K562 (cell line): ENCODE results near the gene MRPS26. TPM values are rescaled to one million over a fixed set of nuclear protein-coding genes. Genes with fewer than 3 reads are reported as not detected.

ENCODE experiments used
- CBX1 ChIP-seq: sonication (generic); IDR thresholded peaks from 2 replicates; pipeline ENCODE4 v1.6.1; 2016; ENCODE audit warnings: antibody characterized with exemption, low read depth, mild to moderate bottlenecking
- CHD4 ChIP-seq: fragments of 200-600 bp; sonication (generic); IDR thresholded peaks from 3 replicates; pipeline ENCODE4 v1.6.1; 2012; ENCODE audit warnings: low read depth, mild to moderate bottlenecking, mixed read lengths, low read length, inconsistent platforms; ENCODE audit not compliant: insufficient read depth, insufficient replicate concordance, poor library complexity, severe bottlenecking
- HCFC1 ChIP-seq: IDR thresholded peaks from 2 replicates; pipeline ENCODE4 v1.6.1; 2012; ENCODE audit warnings: low read depth, low read length, improper control_type of control experiment
- HMG20B ChIP-seq: fragments of 250-450 bp; sonication (Bioruptor Pico); IDR thresholded peaks from 2 replicates; pipeline ENCODE4 v1.5.0; 2021; ENCODE audit warnings: mild to moderate bottlenecking
- HNRNPH1 ChIP-seq: fragments of 200-400 bp; formaldehyde crosslinking; optimal IDR thresholded peaks from 2 replicates; pipeline ENCODE3; 2017; ENCODE audit warnings: low read depth, mild to moderate bottlenecking, low read length, moderate library complexity
- KDM1A ChIP-seq, 2 experiments: fragments of 450-650 bp; IDR thresholded peaks; 2 replicates each; pipeline ENCODE4 v1.6.1; 2016; ENCODE audit warnings: mild to moderate bottlenecking in 2 of 2
- MEF2A ChIP-seq: IDR thresholded peaks from 2 replicates; pipeline ENCODE4 v1.6.1; 2011; ENCODE audit warnings: low read depth, mild to moderate bottlenecking, low read length, moderate library complexity; ENCODE audit not compliant: control insufficient read depth
- NFXL1 ChIP-seq: fragments of 450-650 bp; formaldehyde crosslinking; IDR thresholded peaks from 2 replicates; pipeline ENCODE4 v1.4.0; 2021; ENCODE audit warnings: mild to moderate bottlenecking
- TOE1 ChIP-seq, 2 experiments: fragments of 450-650 bp in 1 of 2; sonication (generic) in 1 of 2; formaldehyde crosslinking in 1 of 2; IDR thresholded peaks; 2 replicates each; pipeline versions ENCODE4 v1.7.1 to v1.8.0; 2016 to 2022; ENCODE audit warnings: borderline replicate concordance in 2 of 2, mild to moderate bottlenecking in 2 of 2, antibody characterized with exemption in 1 of 2, inconsistent platforms in 1 of 2, low read depth in 1 of 2, missing genetic modification reagents in 1 of 2, moderate library complexity in 1 of 2
- ZFP1 ChIP-seq: fragments of 450-650 bp; formaldehyde crosslinking; IDR thresholded peaks from 2 replicates; pipeline ENCODE4 v1.4.0; 2020; ENCODE audit warnings: mild to moderate bottlenecking, mixed read lengths
- polyA plus RNA-seq, 8 experiments: library from polyadenylated mRNA; depleted of rRNA in 4 of 8; stranded (reverse) in 5 of 8; unstranded in 3 of 8; fragments of >200 nt; fragmentation: Nextera tagmentation in 2 of 8; fragmentation: Illumina TruSeq in 1 of 8; extraction: Ambion mirVana in 2 of 8; extraction: Trizol in 1 of 8; gene quantifications; 2 replicates each; pipeline versions ENCODE4 v1.2.1 to v1.2.3, GENCODE V29; 2011 to 2014; ENCODE audit warnings: inconsistent platforms in 1 of 8, missing spikeins in 1 of 8
- total RNA-seq, 7 experiments: library from RNA; depleted of rRNA in 6 of 7; stranded (reverse); fragments of >200 nt in 6 of 7; fragmentation: Illumina TruSeq in 2 of 7; extraction: Trizol in 2 of 7; gene quantifications; 2 replicates each; pipeline versions ENCODE4 v1.2.1 to v1.2.3, GENCODE V29; 2011 to 2021; ENCODE audit warnings: low replicate concordance in 1 of 7
- TF ChIP-seq, protein P1 (sequence below), 2 experiments: fragments of 450-650 bp; IDR thresholded peaks; 2 replicates each; pipeline ENCODE4 v1.6.1; 2016; ENCODE audit warnings: mild to moderate bottlenecking in 2 of 2, borderline replicate concordance in 1 of 2, low read depth in 1 of 2, moderate library complexity in 1 of 2
- TF ChIP-seq, protein P2 (sequence below): fragments of 250-450 bp; sonication (Bioruptor Pico); IDR thresholded peaks from 2 replicates; pipeline ENCODE4 v1.8.0; 2021; ENCODE audit warnings: moderate library complexity, mild to moderate bottlenecking, inconsistent platforms
- TF ChIP-seq, protein P3 (sequence below): sonication (generic); formaldehyde crosslinking; IDR thresholded peaks from 2 replicates; pipeline ENCODE4 v1.8.0; 2022; ENCODE audit warnings: mild to moderate bottlenecking, missing genetic modification reagents

The MRPS26 gene
- total and polyA plus RNA-seq, 9 of the 15 experiments (the other 6 are each of a cell fraction or from before 2014, with no cell fraction given), result 2.7 to 70.5 (median 28.8) TPM

DNA sequence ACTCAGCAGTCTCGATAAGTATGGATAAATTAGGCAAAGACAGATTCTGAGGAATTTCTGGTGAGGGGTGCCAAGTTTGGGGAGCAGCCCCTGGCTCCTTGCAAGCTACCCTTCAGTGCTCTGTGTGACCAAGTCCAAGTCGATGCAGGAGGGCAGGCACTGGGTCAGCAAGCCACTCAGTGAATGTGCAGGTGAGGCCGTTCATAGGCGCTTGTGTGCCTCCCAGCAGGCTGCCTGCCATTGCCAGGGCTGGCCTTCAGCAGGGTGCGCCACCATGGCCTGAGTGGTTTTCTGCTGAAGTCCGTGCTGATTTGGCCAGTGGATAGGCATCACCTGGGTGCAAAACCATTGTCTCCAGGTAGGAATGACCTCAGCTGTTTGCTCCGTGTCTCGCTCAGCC, 5.8 kb upstream of the MRPS26 start (continued):
- TF ChIP-seq, protein P1, sequence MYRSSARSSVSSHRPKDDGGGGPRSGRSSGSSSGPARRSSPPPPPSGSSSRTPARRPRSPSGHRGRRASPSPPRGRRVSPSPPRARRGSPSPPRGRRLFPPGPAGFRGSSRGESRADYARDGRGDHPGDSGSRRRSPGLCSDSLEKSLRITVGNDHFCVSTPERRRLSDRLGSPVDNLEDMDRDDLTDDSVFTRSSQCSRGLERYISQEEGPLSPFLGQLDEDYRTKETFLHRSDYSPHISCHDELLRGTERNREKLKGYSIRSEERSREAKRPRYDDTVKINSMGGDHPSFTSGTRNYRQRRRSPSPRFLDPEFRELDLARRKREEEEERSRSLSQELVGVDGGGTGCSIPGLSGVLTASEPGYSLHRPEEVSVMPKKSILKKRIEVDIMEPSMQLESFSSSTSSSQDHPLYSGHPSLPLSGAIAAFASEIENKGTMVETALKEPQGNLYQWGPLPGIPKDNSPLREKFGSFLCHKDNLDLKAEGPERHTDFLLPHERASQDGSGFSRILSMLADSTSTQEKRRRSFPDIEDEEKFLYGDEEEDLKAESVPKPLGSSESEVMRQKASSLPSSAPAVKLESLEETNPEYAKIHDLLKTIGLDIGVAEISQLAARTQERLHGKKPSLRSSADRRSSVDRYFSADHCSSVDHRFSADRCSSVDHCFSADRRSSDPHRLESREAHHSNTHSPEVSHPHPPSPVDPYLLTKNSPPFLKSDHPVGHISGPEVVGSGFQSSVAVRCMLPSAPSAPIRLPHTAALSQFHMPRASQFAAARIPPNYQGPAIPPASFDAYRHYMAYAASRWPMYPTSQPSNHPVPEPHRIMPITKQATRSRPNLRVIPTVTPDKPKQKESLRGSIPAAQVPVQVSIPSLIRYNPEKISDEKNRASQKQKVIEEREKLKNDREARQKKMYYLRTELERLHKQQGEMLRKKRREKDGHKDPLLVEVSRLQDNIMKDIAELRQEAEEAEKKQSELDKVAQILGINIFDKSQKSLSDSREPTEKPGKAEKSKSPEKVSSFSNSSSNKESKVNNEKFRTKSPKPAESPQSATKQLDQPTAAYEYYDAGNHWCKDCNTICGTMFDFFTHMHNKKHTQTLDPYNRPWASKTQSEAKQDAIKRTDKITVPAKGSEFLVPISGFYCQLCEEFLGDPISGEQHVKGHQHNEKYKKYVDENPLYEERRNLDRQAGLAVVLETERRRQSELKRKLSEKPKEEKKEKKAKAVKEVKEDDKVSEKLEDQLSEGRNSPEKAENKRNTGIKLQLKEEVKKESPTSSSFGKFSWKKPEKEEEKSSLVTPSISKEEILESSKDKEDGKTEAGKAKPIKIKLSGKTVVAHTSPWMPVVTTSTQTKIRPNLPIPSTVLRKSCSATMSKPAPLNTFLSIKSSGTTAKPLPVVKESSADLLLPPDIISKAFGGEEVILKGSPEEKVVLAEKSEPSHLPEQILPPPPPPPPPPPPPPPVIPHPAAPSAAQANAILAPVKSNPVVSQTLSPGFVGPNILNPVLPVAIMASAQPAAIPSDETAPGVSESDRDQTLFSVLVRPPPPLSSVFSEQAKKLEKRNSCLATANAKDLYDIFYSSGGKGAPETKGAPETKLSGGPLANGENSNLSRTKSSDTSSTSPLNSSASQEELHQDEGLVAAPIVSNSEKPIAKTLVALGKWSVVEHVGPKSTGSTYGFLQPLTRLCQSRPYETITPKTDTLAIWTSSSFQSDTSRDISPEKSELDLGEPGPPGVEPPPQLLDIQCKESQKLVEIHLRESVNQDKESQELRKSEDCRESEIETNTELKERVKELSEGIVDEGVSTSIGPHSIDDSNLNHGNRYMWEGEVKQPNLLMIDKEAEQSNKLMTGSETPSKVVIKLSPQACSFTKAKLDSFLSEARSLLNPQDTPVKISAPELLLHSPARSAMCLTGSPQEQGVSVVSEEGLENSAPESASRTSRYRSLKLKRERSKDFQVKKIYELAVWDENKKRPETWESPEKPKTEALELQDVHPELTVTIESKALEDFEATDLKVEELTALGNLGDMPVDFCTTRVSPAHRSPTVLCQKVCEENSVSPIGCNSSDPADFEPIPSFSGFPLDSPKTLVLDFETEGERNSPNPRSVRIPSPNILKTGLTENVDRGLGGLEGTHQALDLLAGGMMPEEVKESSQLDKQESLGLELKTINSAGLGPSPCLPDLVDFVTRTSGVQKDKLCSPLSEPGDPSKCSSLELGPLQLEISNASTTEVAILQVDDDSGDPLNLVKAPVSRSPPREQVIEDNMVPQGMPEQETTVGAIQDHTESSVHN (IDR thresholded peaks at IDR 0.05; ENCODE audit: borderline replicate concordance in 1 of 2, low read depth in 1 of 2), result no peak
- no peak for TF ChIP-seq ZFP1 (CRISPR knock-in tag)
- TF ChIP-seq TOE1 (IDR thresholded peaks at IDR 0.05; ENCODE audit: borderline replicate concordance), result no peak
- TF ChIP-seq TOE1 (CRISPR knock-in tag; IDR thresholded peaks at IDR 0.05; ENCODE audit: borderline replicate concordance, low read depth), result no peak
- TF ChIP-seq, protein P2, sequence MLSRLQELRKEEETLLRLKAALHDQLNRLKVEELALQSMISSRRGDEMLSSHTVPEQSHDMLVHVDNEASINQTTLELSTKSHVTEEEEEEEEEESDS, result no peak
- TF ChIP-seq CBX1, result no peak
- TF ChIP-seq HNRNPH1, result no peak
- no peak for TF ChIP-seq HCFC1
- TF ChIP-seq KDM1A (IDR thresholded peaks at IDR 0.05), result no peak
- no peak for TF ChIP-seq MEF2A
- no peak for TF ChIP-seq CHD4
- no peak for TF ChIP-seq HMG20B
- TF ChIP-seq NFXL1 (CRISPR knock-in tag), result no peak
- TF ChIP-seq, protein P3, sequence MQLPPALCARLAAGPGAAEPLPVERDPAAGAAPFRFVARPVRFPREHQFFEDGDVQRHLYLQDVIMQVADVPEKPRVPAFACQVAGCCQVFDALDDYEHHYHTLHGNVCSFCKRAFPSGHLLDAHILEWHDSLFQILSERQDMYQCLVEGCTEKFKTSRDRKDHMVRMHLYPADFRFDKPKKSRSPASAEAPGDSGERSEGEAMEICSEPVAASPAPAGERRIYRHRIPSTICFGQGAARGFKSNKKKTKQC (CRISPR knock-in tag), result no peak
- TF ChIP-seq, all 486 proteins: peak for 0
